Left cardiac atrium (tissue), 4 donors: ENCODE results near the gene TBC1D9. TPM values are rescaled to one million over a fixed set of nuclear protein-coding genes. Genes with fewer than 3 reads are reported as not detected.
A peak's percentile ranks its signal among the peaks of the same experiment; 100 is the strongest.

Experiments
- ATAC-seq, 2 donors: fragments of 200-7000 bp; cut with Tn5 transposase; one replicate each; pipeline ENCODE4 v1.9.1; 2020; ENCODE audit warnings: mild to moderate bottlenecking in 2 of 2, moderate library complexity in 2 of 2
- DNase-seq: peaks from one replicate; pipeline ENCODE4 v3.0.0-alpha.2; 2020
- intact Hi-C, 2 donors: fragments of 100-400 bp; cut with DNase I; formaldehyde crosslinking; loops; one replicate each; pipeline versions ENCODE4 v1.14.1 to v1.15.1; 2022 to 2023
- total RNA-seq, 2 donors: library from RNA; stranded (reverse); fragmentation: NEBNext Ultra II Directional; extraction: Animal tissue kit (Norgen Biotek cat#: 25700); gene quantifications; one replicate each; pipeline ENCODE4 v1.2.1, GENCODE V29; 2021
- donor health status: DM: no; HTN: yes; CAD: no.
- donor health status: DM: no; HTN: yes; CAD: no; lungs with severe emphysema.
- donor health status: DM: yes; HTN: yes; CAD: no.
- donor health status: Dilated cardiomyopathy.

TBC1D9 gene
- total RNA-seq, 2 donors from 2014 or later: 15.6 to 17.2 TPM

DNA sequence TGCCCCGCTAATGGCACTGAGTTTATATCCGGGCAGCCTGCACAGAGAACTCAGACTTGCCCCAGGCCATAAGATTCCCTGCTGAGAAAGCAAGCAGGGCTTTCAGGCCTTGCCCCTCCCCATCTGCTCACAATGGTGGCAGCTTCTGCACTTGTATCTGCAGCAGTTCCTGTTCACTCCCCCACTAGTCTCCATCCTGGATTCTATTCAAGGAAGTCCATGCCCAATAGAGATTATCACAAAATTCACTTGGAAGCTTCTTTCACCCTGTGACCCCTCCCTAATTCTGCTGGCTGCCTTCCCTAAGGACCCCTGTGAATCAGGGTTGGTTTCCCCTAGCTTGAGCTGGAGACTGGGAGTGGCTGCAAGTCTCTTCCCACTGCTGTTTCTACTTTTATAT lies 152.9 kb downstream of the TBC1D9 start:
- ATAC-seq (peak in 1 of 2 donors; percentile 61), DNase-seq (peak; percentile 51)
- intact Hi-C loops: no loop called here

GRCh38 chr4:140602714-140603113 lies 153.5 kb downstream of the TBC1D9 start:
- intact Hi-C loops: no loop called here
- no peak for DNase-seq
- peak in 1 of 2 donors; percentile 34 for ATAC-seq

GRCh38 chr4:140600408-140600807 lies 155.8 kb downstream of the TBC1D9 start:
- DNase-seq: no peak
- intact Hi-C loops: no loop called here
- no peak for ATAC-seq

DNA sequence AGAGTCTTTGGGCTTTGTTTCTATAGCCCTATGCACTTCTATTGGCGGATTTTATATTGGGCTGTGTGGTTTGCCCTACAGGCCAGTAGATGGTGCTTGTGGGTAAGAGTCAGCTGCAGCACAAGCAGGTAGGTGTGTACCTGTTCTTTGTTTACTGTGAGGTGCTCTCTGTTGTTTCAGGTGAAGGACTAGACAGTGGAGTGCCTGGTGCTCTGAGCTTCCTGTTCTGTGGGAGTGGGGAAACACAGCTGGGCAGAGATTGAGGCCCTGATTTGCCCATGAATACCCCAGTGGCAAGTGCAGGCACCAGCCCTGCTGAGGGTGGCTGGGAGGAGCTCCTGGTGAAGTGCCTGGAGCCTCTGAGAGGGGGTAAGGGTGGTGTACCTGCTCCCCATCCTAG lies 161.1 kb downstream of the TBC1D9 start:
- no peak for DNase-seq
- peak in 1 of 2 donors; percentile 62 for ATAC-seq
- intact Hi-C loops: no loop called here

DNA sequence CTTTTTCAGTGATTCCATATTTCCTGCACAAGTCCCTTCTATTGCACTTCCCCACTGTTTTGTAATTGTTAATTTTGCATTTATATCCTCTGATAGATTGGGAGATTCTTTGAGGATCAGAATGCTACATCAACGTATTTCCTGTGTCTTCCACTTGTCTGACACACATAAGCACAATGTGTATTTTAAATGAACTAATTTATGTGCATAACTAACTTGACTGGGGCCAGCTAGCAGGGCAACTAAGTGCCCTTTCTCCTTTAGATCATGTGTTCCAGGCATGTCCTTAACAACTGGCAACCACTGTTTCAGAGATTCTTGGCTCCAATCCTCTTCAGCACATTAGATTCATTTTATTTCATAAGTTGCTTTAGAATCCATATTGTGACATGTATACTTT lies 171.7 kb downstream of the TBC1D9 start:
- DNase-seq (no peak), ATAC-seq (no peak)
- intact Hi-C loops: no loop called here

- ATAC-seq (no peak), DNase-seq (no peak)
- intact Hi-C loops: no loop called here
Observed at GRCh38 chr4:140581078-140581477, 175.1 kb downstream of the TBC1D9 start.

GRCh38 chr4:140579278-140579677 lies 176.9 kb downstream of the TBC1D9 start:
- peak in 1 of 2 donors; percentile 35 for ATAC-seq
- intact Hi-C loops: no loop called here

DNA sequence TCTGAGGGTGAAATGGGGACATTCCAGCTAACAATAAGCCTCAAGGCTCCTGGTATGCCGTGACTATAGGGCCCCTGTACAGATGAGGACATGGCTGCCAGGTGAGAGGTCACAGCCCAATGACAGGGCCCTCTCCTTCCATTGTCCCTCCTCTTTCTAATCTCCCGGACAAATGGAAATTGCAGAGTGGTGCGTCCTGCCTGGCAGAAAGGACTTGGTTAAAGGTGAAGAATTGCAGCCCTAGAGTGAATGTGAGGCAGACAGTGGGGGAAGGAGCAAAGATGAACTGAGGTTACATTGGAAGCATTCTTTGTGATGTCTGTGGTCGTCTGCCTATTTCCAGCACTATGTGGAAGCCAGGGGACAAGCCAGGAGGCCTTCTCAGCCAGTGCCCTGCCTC lies 180.7 kb downstream of the TBC1D9 start:
- DNase-seq (no peak), ATAC-seq (peak in 1 of 2 donors; percentile 83)
- intact Hi-C loops: no loop called here

More at GRCh38 chr4:140579278-140579677, 176.9 kb downstream of the TBC1D9 start:
- no peak for DNase-seq

DNA sequence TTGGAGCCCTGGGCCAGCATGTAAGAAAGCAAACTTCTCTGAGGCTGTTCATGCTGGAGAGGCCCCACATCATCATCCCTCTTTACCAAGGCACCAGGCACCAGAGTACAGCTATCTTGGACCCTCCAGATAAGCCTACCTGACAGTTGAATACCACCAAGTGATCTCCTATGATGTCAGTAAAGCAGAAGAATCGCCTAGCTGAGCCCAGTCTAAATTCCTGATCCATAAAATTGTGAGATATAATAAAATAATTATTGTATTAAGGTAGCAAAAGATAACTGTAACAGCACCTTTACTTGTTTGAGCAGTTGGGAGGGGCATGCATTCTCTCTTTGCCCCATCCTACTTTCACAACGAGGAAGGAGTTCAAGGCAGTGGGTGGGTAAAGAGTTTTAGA lies 184.6 kb downstream of the TBC1D9 start:
- intact Hi-C loops: no loop called here
- ATAC-seq (no peak), DNase-seq (no peak)

Other genes starting within 250 kb of the TBC1D9 start
- gene ELMOD2, start 232.2 kb downstream of the TBC1D9 start, total RNA-seq: 10 to 100 TPM; 16.3 to 18.6 TPM
- 1 to 10 TPM; 1.1 to 4.1 TPM for gene UCP1, start 187.4 kb downstream of the TBC1D9 start, total RNA-seq